Caco-2 (cell line): Measurements from ENCODE around the gene MCL1. TPM values are rescaled to one million over a fixed set of nuclear protein-coding genes. Genes with fewer than 3 reads are reported as not detected.
"Not testable (repeated sequence)": the region's sequence is repeated elsewhere in the genome, so short reads cannot be mapped to it uniquely, and the experiment has no call there.

ENCODE experiments used
- BruUV-seq: library from RNA; stranded (reverse); fragments of 400-500 nt; replicated peaks from 2 replicates; lab custom pipeline; 2021; lab: Mats Ljungman, UMichigan
- CTCF ChIA-PET: fragments of 300-600 bp; sonication (Branson Sonifier 250); formaldehyde crosslinking; loops from one replicate; lab custom pipeline; 2022; ENCODE audit warnings: antibody characterized with exemption; lab: Charles Lee
- POLR2A ChIA-PET: fragments of 300-600 bp; sonication (Branson Sonifier 250); formaldehyde crosslinking; loops from one replicate; lab custom pipeline; 2022; ENCODE audit warnings: antibody characterized with exemption; lab: Charles Lee
- DNase-seq, 2 experiments: peaks; one replicate each; pipeline versions ENCODE4 v3.0.0 to v3.0.0-alpha.2; 2020 to 2022
- H3K27me3 ChIP-seq: replicated peaks from 2 replicates; pipeline ENCODE4 v1.6.0; 2011; ENCODE audit warnings: low read length; ENCODE audit not compliant: control insufficient read depth, insufficient read depth
- H3K36me3 ChIP-seq: 2 replicates; pipeline ENCODE4 v1.5.1; 2011; ENCODE audit warnings: low read length; ENCODE audit not compliant: control insufficient read depth, insufficient read depth
- H3K4me1 ChIP-seq: fragments of 250-450 bp; sonication (Bioruptor Pico); 2 replicates; pipeline ENCODE4 v1.5.1; 2020; ENCODE audit warnings: mild to moderate bottlenecking
- H3K4me3 ChIP-seq: 2 replicates; pipeline ENCODE4 v1.5.1; 2011; ENCODE audit warnings: low read depth, mild to moderate bottlenecking, control low read depth, low read length
- H3K9me3 ChIP-seq: fragments of 250-450 bp; sonication (Bioruptor Pico); 2 replicates; pipeline ENCODE4 v1.5.1; 2020; ENCODE audit warnings: mild to moderate bottlenecking, moderate library complexity
- H3K27ac Mint-ChIP-seq: one replicate; pipeline ENCODE4 v1.8.0; 2022; ENCODE audit warnings: mixed read lengths; ENCODE audit not compliant: unreplicated experiment
- H3K27me3 Mint-ChIP-seq: one replicate; pipeline ENCODE4 v1.8.0; 2022; ENCODE audit warnings: mixed read lengths; ENCODE audit not compliant: insufficient read depth, unreplicated experiment
- H3K36me3 Mint-ChIP-seq: one replicate; pipeline ENCODE4 v1.8.0; 2022; ENCODE audit warnings: mild to moderate bottlenecking, mixed read lengths; ENCODE audit not compliant: insufficient read depth, unreplicated experiment
- H3K4me1 Mint-ChIP-seq: one replicate; pipeline ENCODE4 v1.8.0; 2022; ENCODE audit warnings: low read depth, mixed read lengths; ENCODE audit not compliant: unreplicated experiment
- H3K4me3 Mint-ChIP-seq: one replicate; pipeline ENCODE4 v1.8.0; 2022; ENCODE audit warnings: mild to moderate bottlenecking, moderate library complexity, mixed read lengths; ENCODE audit not compliant: unreplicated experiment
- H3K9me3 Mint-ChIP-seq: one replicate; pipeline ENCODE4 v1.8.0; 2022; ENCODE audit warnings: mixed read lengths; ENCODE audit not compliant: unreplicated experiment
- CTCF ChIP-seq, 2 experiments: fragments of 200-600 bp in 1 of 2; IDR thresholded peaks; 1 replicate in 1 of 2; 2 replicates in 1 of 2; pipeline versions ENCODE4 v1.5.1 to v1.8.0; 2011 to 2022; ENCODE audit warnings: antibody characterized with exemption in 1 of 2, control low read depth in 1 of 2, inconsistent platforms in 1 of 2, low read depth in 1 of 2, low read length in 1 of 2, mild to moderate bottlenecking in 1 of 2, moderate library complexity in 1 of 2; ENCODE audit not compliant: insufficient read depth in 1 of 2, severe bottlenecking in 1 of 2, unreplicated experiment in 1 of 2
- intact Hi-C: fragments of 100-400 bp; cut with micrococcal nuclease; formaldehyde crosslinking; loops from one replicate; pipeline ENCODE4 v1.10.0; 2022; ENCODE audit not compliant: unreplicated experiment
- total RNA-seq: library from RNA; stranded (reverse); gene quantifications from 2 replicates; pipeline ENCODE4 v1.2.3, GENCODE V29; 2022

Gene MCL1
- total RNA-seq, 1 experiment from 2014 or later, result 130 TPM

GRCh38 chr1:150566589-150567340 is 12.6 kb downstream of the MCL1 start:
- ChIA-PET CTCF (no interaction called here), POLR2A (interaction anchor here (2.3 kb wide), 1 partner anchor 12 kb away, joined by 74 read pairs; the partner anchor contains the start of gene MCL1)
- Mint-ChIP-seq H3K27me3 (no peaks in the 10 kb centered on the region), H3K4me3 (peak overlapping the region; percentile 60), H3K27ac (peak overlapping the region; percentile 82), H3K36me3 (peaks cover 70% of the 10 kb centered on the region), H3K9me3 (no peaks in the 10 kb centered on the region), H3K4me1 (peaks cover 51% of the 10 kb centered on the region)
- H3K36me3 ChIP-seq, result no peaks in the 10 kb centered on the region; the same call in 1 of the 2 replicates
- H3K9me3 ChIP-seq, result no peaks in the 10 kb centered on the region
- no peak overlapping the region for H3K4me3 ChIP-seq
- H3K4me1 ChIP-seq, result peaks cover 59% of the 10 kb centered on the region
- no TSS peak for BruUV-seq
- no peaks in the 10 kb centered on the region for H3K27me3 ChIP-seq
- intact Hi-C loops, result loop anchor here (10.0 kb wide), 2 partner anchors 408 to 438 kb away; partner anchors contain the start of genes CERS2, MINDY1 and PRUNE1
- no peak for TF ChIP-seq CTCF (IDR thresholded peaks at IDR 0.05; ENCODE audit: insufficient read depth in 1 of 2, low read depth in 1 of 2, low read length in 1 of 2, severe bottlenecking in 1 of 2, unreplicated experiment in 1 of 2)
- DNase-seq, result no peak

GRCh38 chr1:150565240-150565991 is 14.0 kb downstream of the MCL1 start:
- H3K4me3 ChIP-seq, H3K9me3 Mint-ChIP-seq, BruUV-seq, CTCF ChIA-PET, H3K27me3 ChIP-seq, H3K4me3 Mint-ChIP-seq, DNase-seq, H3K9me3 ChIP-seq, H3K36me3 ChIP-seq, H3K27me3 Mint-ChIP-seq: not testable (repeated sequence)
- Mint-ChIP-seq H3K27ac (peak overlapping the region; percentile 29), H3K4me1 (peaks cover 56% of the 10 kb centered on the region), H3K36me3 (peaks cover 67% of the 10 kb centered on the region)
- POLR2A ChIA-PET, result interaction anchor here (5.6 kb wide), 1 partner anchor 12 kb away, joined by 152 read pairs; the partner anchor contains the start of gene MCL1
- H3K4me1 ChIP-seq, result peaks cover 62% of the 10 kb centered on the region
- intact Hi-C loops, result loop anchor here (10.0 kb wide), 2 partner anchors 409 to 439 kb away; partner anchors contain the start of genes CERS2, MINDY1 and PRUNE1

GRCh38 chr1:150564051-150564991 is 15.1 kb downstream of the MCL1 start:
- Histone ChIP-seq H3K27me3 (no peaks in the 10 kb centered on the region), H3K4me3 (no peak overlapping the region), H3K9me3 (no peaks in the 10 kb centered on the region), H3K4me1 (peaks cover 56% of the 10 kb centered on the region), H3K36me3 (no peaks in the 10 kb centered on the region; the same call in 1 of the 2 replicates)
- Mint-ChIP-seq H3K36me3 (peaks cover 56% of the 10 kb centered on the region), H3K27me3 (no peaks in the 10 kb centered on the region), H3K27ac (peak overlapping the region; percentile 95), H3K4me3 (peak overlapping the region; percentile 80), H3K9me3 (no peaks in the 10 kb centered on the region), H3K4me1 (peaks cover 45% of the 10 kb centered on the region)
- TF ChIP-seq CTCF (IDR thresholded peaks at IDR 0.05; ENCODE audit: insufficient read depth in 1 of 2, low read depth in 1 of 2, low read length in 1 of 2, severe bottlenecking in 1 of 2, unreplicated experiment in 1 of 2), result no peak
- no TSS peak for BruUV-seq
- CTCF ChIA-PET, result interaction anchor here (0.7 to 6.2 kb wide), 4 partner anchors 14 to 248 kb away, joined by 3 to 51 read pairs (median 21); partner anchors contain the start of genes FALEC and MCL1
- POLR2A ChIA-PET, result interaction anchor here (0.5 to 5.6 kb wide), 4 partner anchors 12 to 554 kb away, joined by 3 to 152 read pairs (median 4); partner anchors contain the start of genes MCL1 and OTUD7B
- intact Hi-C loops, result loop anchor here (5.0 to 10.0 kb wide), 3 partner anchors 133 to 440 kb away; partner anchors contain the start of genes CERS2, GOLPH3L, MINDY1 and PRUNE1
- no peak for DNase-seq
